Measurements from ENCODE around the gene MAD1L1.

MAD1L1 gene

DNA sequence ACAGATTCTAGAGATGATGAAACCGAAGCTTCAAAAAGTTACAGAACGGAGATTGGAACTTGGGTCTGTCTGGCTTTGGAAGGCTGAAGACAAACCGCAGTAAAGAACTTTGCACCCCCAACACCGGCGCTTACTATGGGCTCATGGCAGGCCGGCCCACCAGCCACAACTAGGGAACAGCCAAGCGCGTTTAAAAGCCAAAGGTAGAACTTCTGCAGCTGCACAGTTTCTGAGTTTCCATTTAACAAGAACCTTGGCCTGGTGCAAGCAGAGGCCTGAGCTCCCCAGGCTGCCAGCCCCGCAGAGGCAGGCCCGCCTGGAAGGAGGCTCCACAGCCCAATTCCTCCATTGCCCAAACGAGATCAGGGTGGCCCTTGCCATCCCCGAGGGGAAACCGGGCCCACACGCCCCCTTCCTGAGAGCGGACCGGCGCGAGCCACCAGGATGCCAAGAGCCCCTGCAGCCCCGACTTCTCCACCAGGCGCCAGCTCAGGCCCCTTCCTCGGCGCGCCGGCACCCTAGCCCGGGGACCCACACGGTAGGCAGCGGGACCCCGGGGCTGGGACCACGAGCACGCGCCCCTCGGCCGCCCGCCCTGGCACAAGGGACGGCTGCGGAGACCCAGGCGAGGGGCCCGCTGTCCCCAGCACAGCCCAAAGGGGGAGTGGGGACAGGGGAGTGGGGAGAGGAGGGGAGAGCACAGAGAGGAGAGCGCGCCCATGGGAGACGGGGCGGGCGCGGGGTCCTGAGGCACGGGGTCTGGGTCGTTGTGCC lies 566 bp downstream of the MAD1L1 start:
- no peak for DNase-seq (ENCODE audit: low read depth)
- TF ChIP-seq CTCF (conservative IDR thresholded peaks at IDR 0.05; ENCODE audit: control insufficient read depth, insufficient read depth, low read depth, low read length) = no peak
- peak overlapping the region; percentile 72 for H3K4me3 ChIP-seq (ENCODE audit: control insufficient read depth, low read depth, low read length)

GRCh38 chr7:2230882-2231281 lies 1.9 kb downstream of the MAD1L1 start:
- H3K4me3 ChIP-seq (ENCODE audit: control insufficient read depth, low read depth, low read length) = no peak overlapping the region
- no peak for TF ChIP-seq CTCF (conservative IDR thresholded peaks at IDR 0.05; ENCODE audit: control insufficient read depth, insufficient read depth, low read depth, low read length)
- DNase-seq (ENCODE audit: low read depth) = no peak

GRCh38 chr7:2230226-2230625 lies 2.5 kb downstream of the MAD1L1 start:
- H3K4me3 ChIP-seq (ENCODE audit: control insufficient read depth, low read depth, low read length) = no peak overlapping the region
- DNase-seq (ENCODE audit: low read depth) = no peak
- no peak for TF ChIP-seq CTCF (conservative IDR thresholded peaks at IDR 0.05; ENCODE audit: control insufficient read depth, insufficient read depth, low read depth, low read length)

- no peak for TF ChIP-seq CTCF (conservative IDR thresholded peaks at IDR 0.05; ENCODE audit: control insufficient read depth, insufficient read depth, low read depth, low read length)
- H3K4me3 ChIP-seq (ENCODE audit: control insufficient read depth, low read depth, low read length) = no peak overlapping the region
- no peak for DNase-seq (ENCODE audit: low read depth)
Measured at GRCh38 chr7:2229467-2229866, 3.3 kb downstream of the MAD1L1 start.

DNA sequence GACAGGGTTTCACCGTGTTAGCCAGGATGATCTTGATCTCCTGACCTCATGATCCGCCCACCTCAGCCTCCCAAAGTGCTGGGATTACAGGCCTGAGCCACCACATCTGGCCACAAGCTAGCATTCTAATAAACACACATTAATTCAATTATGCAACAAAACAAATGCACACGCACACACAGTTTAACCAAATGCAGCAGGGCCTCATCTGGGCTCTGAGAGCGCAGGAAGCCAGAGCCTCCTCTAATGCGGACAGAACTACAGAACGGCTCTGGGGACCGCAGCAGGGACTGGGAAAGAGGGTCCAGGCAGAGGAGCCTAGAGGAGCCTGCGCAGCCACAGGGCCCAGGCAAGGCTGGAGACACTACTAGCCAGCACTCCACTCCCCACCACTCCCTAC lies 3.8 kb downstream of the MAD1L1 start:
- no peak for TF ChIP-seq CTCF (conservative IDR thresholded peaks at IDR 0.05; ENCODE audit: control insufficient read depth, insufficient read depth, low read depth, low read length)
- DNase-seq (ENCODE audit: low read depth) = no peak
- no peak overlapping the region for H3K4me3 ChIP-seq (ENCODE audit: control insufficient read depth, low read depth, low read length)

DNA sequence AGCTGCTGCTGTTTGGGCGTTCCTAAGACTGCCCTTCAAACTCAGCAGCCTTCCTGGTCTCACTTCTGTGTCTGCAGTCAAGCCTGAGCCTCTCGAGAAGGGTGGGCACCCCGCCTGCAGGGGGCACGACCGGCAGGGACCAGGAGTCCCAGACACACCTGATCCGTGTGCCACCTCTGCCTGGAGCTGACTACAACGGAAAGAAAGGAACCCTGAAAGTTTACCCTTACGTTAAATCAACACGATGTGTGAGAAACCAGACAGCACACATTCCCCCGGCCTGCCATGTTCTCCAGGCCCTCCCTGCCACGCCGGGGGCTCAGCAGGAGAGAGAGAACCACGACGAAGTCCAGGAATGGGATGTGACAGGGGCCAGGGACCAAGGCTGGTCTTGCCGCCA lies 5.0 kb downstream of the MAD1L1 start:
- H3K4me3 ChIP-seq (ENCODE audit: control insufficient read depth, low read depth, low read length) = no peak overlapping the region
- TF ChIP-seq CTCF (conservative IDR thresholded peaks at IDR 0.05; ENCODE audit: control insufficient read depth, insufficient read depth, low read depth, low read length) = no peak
- no peak for DNase-seq (ENCODE audit: low read depth)

Data from fibroblast of mammary gland (primary cell).